ENCODE measurements around the gene RUNX2. TPM values are rescaled to one million over a fixed set of nuclear protein-coding genes. Genes with fewer than 3 reads are reported as not detected.

The RUNX2 gene
- total and polyA plus RNA-seq, 9 of the 15 experiments (the other 6 are each of a cell fraction or from before 2014, with no cell fraction given): 0.29 to 1.00 (median 0.43) TPM

GRCh38 chr6:45437439-45437815 lies 109.3 kb downstream of the RUNX2 start (continued):
- TF ChIP-seq MGA (IDR thresholded peaks at IDR 0.05) (no peak), COPS2 (conservative IDR thresholded peaks at IDR 0.05) (no peak), ZNF518B (CRISPR knock-in tag; IDR thresholded peaks at IDR 0.05) (no peak), NFRKB (IDR thresholded peaks at IDR 0.05; ENCODE audit: low read depth) (0 out of 2 replicates have a peak, but pooled peaks have one; percentile 24), ZNF79 (CRISPR knock-in tag; IDR thresholded peaks at IDR 0.05; ENCODE audit: low read depth) (no peak), ZNF431 (CRISPR knock-in tag; IDR thresholded peaks at IDR 0.05) (no peak), ZNF253 (CRISPR knock-in tag; conservative IDR thresholded peaks at IDR 0.05) (no peak), SETDB1 (IDR thresholded peaks at IDR 0.05; ENCODE audit: low read length) (no peak), ZBTB34 (CRISPR knock-in tag; IDR thresholded peaks at IDR 0.05) (no peak), PREB (CRISPR knock-in tag; IDR thresholded peaks at IDR 0.05) (no peak), SMARCE1 (IDR thresholded peaks at IDR 0.05) (no peak), ZNF3 (CRISPR knock-in tag; IDR thresholded peaks at IDR 0.05) (no peak)

Data from K562 (cell line).